HG03103 (cell line): ENCODE data around the gene CHURC1.

ENCODE experiments used
- ATAC-seq: cut with Tn5 transposase; IDR thresholded peaks from one replicate; pipeline ENCODE4 v1.9.1; 2021; ENCODE audit warnings: low read depth; ENCODE audit not compliant: unreplicated experiment

The CHURC1 gene

DNA sequence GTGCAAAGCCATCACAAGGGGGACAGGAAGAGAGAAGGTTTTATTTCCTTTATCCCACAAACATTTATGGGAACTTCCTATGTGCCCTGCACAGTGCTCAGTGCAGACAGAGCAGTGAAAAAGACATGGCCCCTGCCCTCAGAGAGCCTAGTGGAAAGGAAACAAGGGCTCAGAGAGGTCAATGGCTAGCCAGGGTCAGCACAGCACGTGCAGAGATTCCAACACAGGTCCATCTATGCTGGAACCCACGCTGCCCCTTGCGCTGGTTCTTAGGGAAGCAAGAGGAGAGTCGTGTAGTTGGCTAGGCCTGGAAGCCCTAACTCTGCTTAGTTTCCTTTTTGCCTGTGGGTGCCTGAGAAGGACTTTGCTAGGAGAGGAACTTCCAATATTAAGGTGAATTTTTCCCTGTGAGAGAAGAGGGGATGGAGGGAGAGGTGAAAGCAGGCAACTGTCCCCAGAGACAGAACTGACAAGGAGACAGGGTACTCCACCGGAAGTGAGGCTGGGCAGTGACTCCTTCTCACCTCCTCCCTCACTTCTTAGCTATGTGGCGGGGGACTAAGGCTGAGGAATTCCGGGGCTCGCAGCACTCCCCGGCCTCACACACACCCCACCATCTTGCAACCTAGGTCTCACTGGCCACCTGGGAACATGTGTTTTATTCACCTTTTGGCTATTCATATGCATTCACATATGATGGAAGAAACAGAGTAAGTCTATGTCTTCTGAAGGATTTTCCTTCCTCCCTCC, 40.4 kb downstream of the CHURC1 start:
- no peak for ATAC-seq

DNA sequence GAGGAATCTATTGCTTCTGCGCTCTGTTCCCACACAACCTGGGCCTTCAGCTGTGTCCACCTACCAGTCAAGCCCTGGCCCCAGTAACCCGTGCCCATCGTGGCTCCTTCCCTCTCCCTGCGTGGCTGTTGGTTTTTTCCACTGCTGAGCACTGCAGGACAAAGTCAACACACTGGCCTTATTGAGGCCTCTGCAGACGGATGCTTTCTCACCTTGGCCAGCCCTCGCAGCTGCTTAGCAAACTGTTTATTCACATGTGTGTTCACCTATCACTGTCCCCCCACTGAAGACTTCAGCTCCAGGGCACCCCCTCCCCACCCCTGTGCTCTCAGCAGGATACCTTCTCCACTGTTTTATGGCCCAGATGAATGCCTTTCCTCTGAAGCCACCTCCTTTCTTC, 41.0 kb downstream of the CHURC1 start:
- no peak for ATAC-seq

DNA sequence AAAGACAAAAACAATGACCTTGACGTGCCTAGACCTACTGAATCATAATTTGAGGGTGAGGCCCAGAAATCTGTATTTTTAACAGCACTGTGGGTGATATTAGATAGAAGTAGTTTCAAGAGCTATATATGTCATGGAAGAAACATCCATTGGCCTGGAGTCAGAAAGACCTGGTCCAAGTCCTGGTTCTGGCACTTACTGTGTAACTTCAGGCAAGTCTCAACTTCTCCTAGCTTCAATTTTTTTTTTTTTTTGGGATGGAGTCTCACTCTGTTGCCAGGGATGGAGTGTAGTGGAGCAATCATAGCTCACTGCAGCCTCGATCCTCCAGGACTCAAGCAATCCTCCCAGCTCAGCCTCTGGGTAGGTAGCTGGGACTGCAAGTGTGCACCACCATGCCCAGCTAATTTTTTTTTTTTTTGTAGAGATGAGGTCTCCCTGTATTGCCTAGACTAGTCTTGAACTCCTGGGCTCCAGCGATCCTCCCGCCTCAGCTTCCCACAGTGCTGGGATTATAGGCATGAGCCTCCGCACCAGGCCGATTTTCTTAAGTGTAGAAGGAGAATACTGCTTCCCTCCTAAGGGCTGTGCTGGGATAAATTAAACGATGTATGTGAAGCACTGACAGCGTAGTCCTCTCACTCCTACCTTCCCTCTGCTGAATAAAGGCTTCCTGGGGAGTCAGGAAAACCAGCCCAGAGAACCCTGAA, 42.6 kb downstream of the CHURC1 start:
- ATAC-seq: no peak

DNA sequence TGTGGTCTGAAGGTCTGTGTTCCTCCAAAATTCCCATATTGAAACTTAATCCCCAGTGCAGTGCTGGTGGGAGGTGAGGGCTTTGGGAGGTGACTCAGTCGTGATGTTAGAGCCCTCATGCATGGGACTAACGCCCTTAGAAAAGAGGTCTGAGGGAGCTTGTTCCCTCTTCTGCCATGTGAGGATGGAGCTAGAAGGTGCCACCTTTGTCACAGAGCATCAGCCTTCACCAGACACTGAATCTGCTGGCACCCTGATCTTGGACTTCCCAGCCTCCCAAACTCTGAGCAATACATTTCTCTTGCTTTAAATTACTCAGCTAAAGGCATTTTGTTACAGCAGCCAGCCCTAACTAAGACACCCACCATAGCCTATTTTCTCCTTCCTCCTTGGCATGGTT, 43.9 kb downstream of the CHURC1 start:
- ATAC-seq: no peak

DNA sequence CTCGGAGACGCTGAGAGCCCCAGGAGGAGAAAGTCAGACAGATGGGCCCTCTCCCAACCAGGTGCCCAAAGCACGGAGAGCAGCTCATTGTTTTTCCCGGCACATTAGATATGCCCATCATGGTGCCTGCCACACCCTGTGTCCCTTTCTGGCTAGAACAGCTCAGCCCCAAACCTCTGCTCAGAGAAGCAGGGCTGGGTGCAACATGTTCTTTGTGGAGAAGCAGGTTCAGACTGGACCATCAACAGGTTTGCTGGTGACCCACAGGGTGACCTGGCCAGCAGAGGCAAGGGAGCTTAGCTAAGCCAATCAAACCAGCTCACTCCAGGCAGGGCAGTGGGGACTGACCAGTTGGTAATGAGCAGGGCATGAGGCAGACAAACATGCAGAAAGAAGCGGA, 44.5 kb downstream of the CHURC1 start:
- no peak for ATAC-seq

DNA sequence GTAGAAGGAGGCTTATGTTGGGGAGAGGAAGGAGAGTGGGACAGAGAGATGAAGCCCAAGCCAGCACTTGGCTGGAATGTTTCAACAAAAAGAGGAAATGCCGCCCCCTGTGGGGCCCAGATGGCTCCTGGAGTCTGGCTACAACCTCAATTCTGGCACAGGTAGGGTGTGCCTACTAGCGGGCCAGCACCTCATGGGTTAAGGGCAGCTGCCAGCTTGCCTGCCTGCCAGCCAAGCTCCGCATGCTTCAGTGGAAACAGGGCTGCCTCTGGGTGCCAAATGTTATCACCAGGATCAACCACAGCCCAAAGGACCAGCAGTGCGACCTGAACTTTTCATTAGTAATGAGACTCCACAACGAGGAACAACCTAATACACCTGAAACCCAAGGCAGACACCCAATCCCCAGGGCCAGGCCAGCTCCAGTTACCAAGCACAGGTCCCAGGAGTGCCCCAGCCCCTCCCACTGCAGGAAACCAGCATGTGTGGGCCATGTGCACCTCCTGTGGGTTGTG, 46.6 kb downstream of the CHURC1 start:
- no peak for ATAC-seq

DNA sequence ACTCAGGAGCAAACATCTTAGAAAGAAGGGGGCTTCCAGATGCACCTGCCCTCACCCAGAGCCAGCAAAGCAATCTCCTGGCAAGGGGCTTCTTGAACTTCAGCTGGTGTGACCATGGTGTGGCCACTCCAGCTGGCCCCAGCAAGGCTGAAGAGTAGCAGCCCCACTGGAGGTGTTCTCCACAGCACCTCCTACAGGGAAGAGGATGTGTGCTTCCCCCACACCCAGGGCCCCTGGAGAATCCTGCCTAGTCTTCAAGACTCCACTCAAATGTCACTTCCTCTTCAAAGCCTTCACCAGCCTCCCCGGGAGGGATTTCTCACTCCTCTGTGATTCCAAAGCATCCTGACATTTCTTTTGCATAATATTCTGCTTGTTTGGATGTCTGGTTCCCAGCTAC, 49.4 kb downstream of the CHURC1 start:
- no peak for ATAC-seq

DNA sequence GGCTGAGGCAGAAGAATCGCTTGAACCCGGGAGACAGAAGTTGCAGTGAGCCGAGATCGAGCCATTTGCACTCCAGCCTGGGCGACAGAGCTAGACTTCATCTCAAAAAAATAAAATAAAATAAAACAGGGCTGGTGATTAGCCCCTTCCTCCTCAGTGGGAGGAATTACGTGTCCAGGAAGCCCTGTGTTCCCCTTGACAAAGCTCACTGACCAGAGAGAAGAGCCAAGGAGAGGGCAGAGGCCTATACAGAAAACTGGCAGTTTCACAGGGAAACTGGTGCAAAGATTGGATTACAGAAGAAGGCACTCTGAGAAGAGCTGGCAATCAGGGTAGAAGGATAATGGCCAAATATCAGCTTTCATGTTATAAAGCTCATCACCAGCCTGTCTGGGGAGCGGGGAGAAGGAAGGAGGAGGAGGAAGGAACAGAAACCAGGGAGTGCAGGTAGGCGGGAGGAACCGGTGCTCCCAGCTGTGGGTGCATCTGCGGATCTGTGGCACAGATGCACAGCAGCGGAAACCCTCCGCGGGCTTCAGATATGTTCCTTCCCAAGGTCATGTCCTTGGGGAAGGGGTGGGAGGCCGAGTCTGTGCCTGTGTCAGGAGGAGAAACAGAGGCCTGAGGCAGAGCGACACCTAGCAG, 51.2 kb downstream of the CHURC1 start:
- no peak for ATAC-seq

DNA sequence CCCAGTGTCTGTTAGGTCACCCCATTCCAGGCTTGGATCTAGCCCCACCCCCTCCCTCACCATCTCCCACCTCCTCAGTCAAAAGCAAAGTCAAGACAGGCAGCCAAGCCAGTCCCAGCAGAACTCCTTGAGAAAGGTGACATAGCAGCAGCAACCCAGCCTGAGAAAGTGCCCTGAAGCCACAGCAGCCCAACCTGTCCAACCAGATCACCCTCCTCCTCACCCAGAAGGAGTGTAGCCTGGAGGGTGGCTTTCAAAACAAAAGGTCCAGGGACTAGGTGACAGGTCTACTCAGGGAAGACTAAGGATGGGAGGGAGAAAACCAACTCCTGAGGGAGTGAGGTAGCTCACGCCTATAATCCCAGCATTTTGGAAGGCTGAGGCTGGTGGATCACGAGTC, 52.7 kb downstream of the CHURC1 start:
- ATAC-seq: no peak

DNA sequence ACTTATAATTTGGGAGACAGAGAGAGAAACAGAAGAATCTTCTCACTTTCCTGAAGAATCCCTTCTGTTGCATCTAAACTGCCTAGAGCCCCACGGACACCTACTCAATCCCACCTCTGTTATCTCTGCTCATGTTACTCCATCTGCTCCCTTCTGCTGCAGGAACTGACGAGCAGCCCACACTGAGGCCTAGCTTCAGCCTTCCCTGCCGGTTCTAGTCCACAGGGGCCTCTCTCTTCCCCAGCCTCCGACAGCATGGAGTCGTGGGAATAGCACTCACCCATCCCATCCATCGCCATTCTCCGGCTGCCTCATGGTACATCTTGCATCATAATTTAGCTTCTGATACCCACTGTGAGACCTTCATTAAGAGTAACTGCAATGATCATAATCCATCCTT, 53.9 kb downstream of the CHURC1 start:
- ATAC-seq: no peak

DNA sequence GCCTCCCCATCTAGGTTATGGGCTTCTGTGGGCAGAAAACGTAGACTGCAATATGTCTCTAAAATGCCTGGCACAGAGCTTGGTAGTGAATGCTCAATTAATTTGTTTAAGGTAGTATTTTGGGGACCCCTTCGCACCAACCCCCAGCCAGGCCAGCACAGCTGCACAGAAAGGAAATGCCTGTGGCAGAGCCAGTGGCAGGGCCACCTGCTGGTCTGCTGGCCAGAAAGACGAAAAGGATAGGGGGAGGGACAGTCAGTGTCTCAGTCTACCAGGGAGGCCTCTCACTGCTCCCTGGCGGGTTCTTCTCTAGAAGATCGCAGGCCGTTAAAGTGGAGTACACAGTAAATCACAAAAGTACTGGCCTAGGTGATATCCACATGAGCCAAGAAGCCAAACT, 54.4 kb downstream of the CHURC1 start:
- ATAC-seq: no peak

DNA sequence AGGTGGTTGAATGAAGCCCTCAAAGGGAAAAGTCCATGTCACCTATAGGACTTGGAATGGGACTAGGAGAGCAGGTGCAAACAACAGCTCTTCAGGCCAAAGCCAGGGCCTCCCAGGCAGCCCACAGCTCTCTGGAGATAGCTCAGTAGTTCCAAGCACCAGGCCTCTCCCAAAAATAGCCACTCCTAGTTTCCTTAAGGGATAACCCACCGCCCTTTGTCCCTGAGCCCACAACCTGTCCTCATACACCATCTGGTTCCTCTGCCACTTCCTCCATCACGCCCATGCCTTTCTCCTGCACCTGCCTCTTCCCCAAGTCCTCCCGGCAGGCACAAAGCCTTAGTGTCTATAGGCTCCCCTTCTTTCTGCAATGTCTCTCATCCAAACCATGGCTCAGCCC, 55.8 kb downstream of the CHURC1 start:
- ATAC-seq: no peak

DNA sequence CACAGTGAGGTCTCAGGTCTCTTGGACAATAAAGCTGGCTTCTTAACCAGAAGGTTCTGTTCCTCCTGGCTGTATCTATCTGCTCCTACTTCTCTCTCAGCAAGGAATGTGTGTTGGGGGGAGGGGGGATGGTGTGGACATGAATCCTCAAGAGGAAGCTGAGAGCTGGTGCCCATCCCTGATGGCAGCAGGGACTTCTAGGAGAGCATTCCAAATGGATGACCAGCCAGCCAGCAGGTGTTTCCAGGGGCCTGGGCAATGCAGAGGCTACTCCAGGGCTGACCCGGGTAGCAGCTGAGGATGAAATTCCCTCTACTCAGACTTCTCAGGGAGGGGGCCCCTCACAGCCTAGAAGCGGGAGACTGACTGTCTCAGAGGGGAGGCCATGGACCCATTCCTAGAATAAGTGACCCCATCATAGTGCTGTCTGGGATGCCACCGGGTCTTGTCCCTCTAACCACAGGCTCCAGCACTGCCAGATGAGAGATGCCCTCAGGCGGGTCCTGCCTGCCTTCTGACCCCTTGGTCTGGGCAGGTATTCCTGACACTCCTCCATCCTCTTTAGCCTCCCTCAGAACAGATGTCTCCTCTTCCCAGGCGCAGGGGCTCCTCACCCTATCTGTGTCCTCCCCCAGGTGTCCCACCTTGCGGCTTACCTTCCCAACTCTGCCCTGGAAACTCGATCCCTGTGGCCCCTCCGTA, 56.7 kb downstream of the CHURC1 start:
- no peak for ATAC-seq

DNA sequence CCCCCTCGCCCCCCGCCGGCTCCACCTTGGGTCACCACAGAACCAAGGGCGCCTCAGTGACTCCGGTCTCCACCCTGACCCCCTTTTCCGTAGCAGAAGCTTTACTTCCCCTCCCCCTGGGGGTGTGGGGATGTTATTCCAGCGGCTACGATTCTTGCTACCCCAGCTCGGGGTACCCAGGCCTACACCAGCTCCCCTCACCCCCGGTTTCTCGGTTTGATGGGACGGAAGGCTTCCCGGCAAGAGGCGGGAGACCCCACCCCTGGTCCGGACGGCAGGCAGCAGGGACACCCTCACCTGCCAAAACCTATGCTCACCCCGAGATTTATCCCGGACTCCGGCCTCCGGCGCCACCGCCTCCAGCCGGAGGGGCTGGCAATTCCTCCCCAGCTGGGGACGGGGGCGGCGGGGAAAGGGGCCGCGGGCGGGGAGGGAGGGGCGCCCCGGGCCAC, 57.3 kb downstream of the CHURC1 start:
- no peak for ATAC-seq

DNA sequence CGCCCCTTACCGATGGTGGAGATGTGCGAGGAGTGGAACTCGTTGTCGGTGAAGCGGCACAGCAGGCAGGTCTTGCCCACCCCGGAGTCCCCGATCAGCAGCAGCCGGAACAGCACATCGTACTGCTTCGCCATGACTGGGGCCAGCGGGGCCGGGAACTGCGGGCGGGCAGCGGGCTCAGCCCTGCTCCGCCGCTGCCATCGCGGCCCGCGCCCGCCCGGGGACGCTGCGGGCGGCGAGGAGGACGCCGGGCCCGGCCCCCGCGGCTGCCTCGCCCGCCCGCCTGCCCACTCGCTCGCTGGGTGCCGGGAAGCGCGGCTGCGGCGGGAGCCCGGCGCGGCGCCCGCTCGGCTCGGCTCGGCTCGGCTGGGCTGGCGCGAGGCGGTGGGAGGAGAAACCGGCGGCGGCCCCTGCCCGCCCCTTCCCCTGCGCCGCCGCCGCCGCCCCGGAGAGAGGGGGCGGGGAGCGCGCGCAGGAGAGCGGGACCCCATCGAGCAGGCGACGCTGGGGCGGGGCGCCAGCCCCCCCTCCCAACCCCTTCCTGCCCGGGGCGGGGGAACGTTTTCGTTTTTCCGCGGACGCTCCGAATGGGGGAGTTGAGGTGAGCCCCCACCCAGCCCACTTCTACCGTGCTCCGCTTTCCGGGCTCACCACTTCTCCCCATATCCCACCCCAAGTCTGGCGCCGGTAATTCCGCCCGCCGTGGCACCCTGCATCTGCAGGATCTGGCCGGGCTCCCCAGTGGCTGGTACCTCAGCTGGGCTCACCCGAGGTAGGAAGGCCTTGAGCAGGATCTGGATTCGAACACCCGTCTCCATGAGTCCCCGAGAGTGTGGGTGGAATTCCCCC, 57.9 kb downstream of the CHURC1 start, which contains the start of gene RAB15:
RAB15 (minus strand) TSS at position 394 of the 849 bp plus-strand sequence; CDS start at position 134, 260 bp downstream.
- no peak for ATAC-seq

DNA sequence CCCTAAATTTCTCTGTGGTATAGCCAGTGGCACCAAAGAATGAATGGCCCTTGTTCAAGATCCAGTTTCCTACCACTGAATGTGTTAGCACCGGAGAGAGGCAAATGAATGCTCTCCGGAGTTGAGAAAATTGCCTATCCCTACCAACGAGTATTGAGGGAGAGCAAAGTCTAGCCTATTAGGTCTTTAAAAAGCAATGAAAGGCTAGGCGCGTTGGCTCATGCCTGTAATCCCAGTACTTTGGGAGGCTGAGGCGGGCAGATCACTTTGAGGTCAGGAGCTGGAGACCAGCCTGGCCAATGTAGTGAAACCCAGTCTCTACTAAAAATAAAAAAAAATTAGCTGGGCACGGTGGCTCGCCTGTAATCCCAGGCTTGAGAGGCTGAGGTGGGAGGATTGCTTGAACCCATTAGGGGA, 58.8 kb downstream of the CHURC1 start:
- ATAC-seq: no peak

DNA sequence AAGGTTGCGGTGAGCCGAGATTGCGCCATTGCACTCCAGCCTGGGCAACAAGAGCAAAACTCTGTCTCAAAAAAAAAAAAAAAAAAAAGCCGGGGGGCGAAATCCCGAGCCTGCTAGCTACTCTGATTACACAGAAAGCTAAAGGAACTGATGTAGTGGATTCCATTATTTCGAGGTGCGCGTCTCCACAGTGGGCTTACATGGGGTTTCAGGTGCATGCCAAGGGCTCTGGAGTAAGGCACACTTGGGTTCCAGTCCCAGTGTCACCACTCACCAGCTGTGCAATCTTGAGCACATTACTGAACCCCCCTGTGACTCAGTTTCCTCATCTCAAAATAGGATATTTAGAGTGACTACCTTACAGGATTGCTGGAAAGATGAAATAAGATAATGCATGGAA, 59.6 kb downstream of the CHURC1 start:
- no peak for ATAC-seq

DNA sequence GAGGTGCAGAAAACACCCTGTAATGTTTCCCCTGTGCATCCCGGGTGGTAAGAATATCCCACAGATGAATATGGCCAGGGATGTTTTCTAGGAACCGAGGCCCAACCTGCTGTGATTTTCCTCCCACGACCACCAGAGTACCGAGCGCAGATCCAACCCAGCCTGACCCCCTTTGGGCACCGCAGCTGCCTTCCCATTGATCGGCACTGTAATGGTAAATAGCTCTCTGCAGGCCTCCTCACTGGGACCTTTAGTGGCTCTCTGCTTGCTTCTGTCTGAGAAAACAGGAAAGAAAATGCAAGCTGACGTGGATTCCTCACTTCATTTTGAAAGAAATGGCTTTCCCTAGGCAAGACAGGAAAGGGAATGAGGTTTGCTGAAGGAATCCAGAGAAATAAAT, 60.3 kb downstream of the CHURC1 start:
- no peak for ATAC-seq

DNA sequence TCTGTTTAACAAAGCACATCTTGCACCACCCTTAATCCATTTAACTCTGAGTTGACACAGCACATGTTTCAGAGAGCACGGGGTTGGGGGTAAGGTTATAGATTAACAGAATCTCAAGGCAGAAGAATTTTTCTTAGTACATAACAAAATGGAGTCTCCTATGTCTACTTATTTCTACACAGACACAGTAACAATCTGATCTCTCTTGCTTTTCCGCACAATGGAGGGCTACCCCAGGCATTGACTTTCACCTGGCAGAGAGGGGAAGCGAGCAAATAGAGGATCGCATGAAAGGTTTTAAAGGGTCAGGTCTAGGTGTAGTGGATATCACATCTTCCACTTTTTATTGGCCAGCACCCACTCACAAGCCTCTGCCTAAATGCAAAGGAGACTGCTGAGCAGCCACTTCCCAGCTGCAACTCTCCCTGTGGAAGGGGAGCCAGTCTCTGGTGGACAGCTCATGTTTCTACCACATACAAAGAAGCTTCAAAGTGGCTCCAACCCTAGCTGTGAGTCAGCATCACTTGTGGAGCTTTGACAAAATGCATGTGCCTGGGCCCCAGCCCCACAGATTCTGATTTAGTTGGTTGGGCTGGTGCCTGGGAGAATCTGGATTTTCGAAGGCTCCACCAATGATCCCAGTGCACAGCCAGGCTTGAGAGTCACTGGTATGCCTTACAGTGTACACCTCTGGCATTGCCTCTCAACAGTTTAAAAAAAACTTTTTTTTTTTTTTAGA, 65.2 kb downstream of the CHURC1 start:
- no peak for ATAC-seq
